Measurements from ENCODE around the gene SLC25A48.
A peak's percentile ranks its signal among the peaks of the same experiment; 100 is the strongest.

SLC25A48 gene

DNA sequence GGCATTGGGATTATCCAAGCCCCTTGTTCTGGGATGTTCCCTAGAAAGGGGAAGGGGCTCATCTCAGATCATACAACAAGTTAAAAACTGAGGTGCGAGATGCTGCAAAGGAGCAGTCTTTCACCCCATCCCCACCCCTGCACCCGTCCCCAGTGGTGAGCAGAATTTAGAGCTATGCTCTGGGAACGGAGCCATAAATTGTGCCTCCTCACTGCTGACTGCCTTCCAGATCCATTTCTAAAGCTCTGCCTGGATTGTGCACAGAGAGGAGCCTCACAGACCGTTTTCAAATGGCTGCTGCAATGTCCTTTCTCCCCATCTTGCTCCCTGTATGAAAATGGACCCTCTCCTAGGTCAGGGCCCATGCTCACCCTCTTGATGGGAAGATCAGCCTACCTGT is 8.3 kb downstream of the SLC25A48 start:
- TF ChIP-seq, protein P1, sequence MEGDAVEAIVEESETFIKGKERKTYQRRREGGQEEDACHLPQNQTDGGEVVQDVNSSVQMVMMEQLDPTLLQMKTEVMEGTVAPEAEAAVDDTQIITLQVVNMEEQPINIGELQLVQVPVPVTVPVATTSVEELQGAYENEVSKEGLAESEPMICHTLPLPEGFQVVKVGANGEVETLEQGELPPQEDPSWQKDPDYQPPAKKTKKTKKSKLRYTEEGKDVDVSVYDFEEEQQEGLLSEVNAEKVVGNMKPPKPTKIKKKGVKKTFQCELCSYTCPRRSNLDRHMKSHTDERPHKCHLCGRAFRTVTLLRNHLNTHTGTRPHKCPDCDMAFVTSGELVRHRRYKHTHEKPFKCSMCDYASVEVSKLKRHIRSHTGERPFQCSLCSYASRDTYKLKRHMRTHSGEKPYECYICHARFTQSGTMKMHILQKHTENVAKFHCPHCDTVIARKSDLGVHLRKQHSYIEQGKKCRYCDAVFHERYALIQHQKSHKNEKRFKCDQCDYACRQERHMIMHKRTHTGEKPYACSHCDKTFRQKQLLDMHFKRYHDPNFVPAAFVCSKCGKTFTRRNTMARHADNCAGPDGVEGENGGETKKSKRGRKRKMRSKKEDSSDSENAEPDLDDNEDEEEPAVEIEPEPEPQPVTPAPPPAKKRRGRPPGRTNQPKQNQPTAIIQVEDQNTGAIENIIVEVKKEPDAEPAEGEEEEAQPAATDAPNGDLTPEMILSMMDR (conservative IDR thresholded peaks at IDR 0.05; ENCODE audit: low read depth): no peak
- POLR2A ChIA-PET (ENCODE audit: low non-redundant PET): no interaction called here
- DNase-seq (ENCODE audit: low spot score): no peak
- no peak overlapping the region for H3K27ac ChIP-seq
- CTCF ChIA-PET: interaction anchor here (0.5 to 1.5 kb wide), 4 partner anchors 8 to 278 kb away, joined by 3 to 7 read pairs (median 4); partner anchors contain the start of gene SLC25A48

GRCh38 chr5:135843571-135844337 is 9.3 kb downstream of the SLC25A48 start:
- POLR2A ChIA-PET (ENCODE audit: low non-redundant PET): no interaction called here
- DNase-seq (ENCODE audit: low spot score): peak; percentile 61
- CTCF ChIA-PET: interaction anchor here (1.0 to 1.5 kb wide), 3 partner anchors 9 to 279 kb away, joined by 4 to 7 read pairs (median 4); partner anchors contain the start of gene SLC25A48

GRCh38 chr5:135846311-135846710 is 11.8 kb downstream of the SLC25A48 start:
- DNase-seq (ENCODE audit: low spot score): no peak
- ChIA-PET CTCF (interaction anchor here (0.6 to 1.3 kb wide), 3 partner anchors 11 to 1250 kb away, joined by 3 to 5 read pairs (median 5); partner anchors contain the start of gene SLC25A48), POLR2A (ENCODE audit: low non-redundant PET) (no interaction called here)
- no peak overlapping the region for H3K27ac ChIP-seq
- TF ChIP-seq, protein P1 (conservative IDR thresholded peaks at IDR 0.05; ENCODE audit: low read depth): no peak

More at GRCh38 chr5:135843571-135844337, 9.3 kb downstream of the SLC25A48 start:
- TF ChIP-seq, protein P1 (conservative IDR thresholded peaks at IDR 0.05; ENCODE audit: low read depth): no peak
- H3K27ac ChIP-seq: no peak overlapping the region

GRCh38 chr5:135847976-135848375 is 13.5 kb downstream of the SLC25A48 start:
- H3K27ac ChIP-seq: no peak overlapping the region
- CTCF ChIA-PET: no interaction called here
- POLR2A ChIA-PET (ENCODE audit: low non-redundant PET): no interaction called here
- TF ChIP-seq, protein P1 (conservative IDR thresholded peaks at IDR 0.05; ENCODE audit: low read depth): no peak
- no peak for DNase-seq (ENCODE audit: low spot score)

GRCh38 chr5:135850231-135850630 is 15.8 kb downstream of the SLC25A48 start:
- H3K27ac ChIP-seq: no peak overlapping the region
- DNase-seq (ENCODE audit: low spot score): no peak
- TF ChIP-seq, protein P1 (conservative IDR thresholded peaks at IDR 0.05; ENCODE audit: low read depth): no peak
- POLR2A ChIA-PET (ENCODE audit: low non-redundant PET): no interaction called here
- CTCF ChIA-PET: no interaction called here

- ChIA-PET POLR2A (ENCODE audit: low non-redundant PET) (no interaction called here), CTCF (no interaction called here)
- H3K27ac ChIP-seq: no peak overlapping the region
- no peak for DNase-seq (ENCODE audit: low spot score)
- TF ChIP-seq, protein P1 (conservative IDR thresholded peaks at IDR 0.05; ENCODE audit: low read depth): no peak
Measured at GRCh38 chr5:135850671-135851070, 16.2 kb downstream of the SLC25A48 start.
